DOHH2 (cell line): ENCODE data around the gene MSTO1.
"Not testable (repeated sequence)": the region's sequence is repeated elsewhere in the genome, so short reads cannot be mapped to it uniquely, and the experiment has no call there.

Experiments used
- CTCF ChIP-seq: fragments of 200-600 bp; sonication (generic); IDR thresholded peaks from one replicate; pipeline ENCODE4 v1.5.1; 2014; ENCODE audit warnings: antibody characterized with exemption, mild to moderate bottlenecking, low read depth, low read length; ENCODE audit not compliant: poor library complexity, severe bottlenecking
- EZH2phosphoT487 ChIP-seq: fragments of 200-600 bp; sonication (generic); IDR thresholded peaks from 2 replicates; pipeline ENCODE4 v1.6.1; 2017; ENCODE audit warnings: borderline replicate concordance, mild to moderate bottlenecking, antibody characterized with exemption, low read length, moderate library complexity, mixed read lengths

- TF ChIP-seq CTCF, EZH2phosphoT487: not testable (repeated sequence)
Measured at GRCh38 chr1:155583846-155584245, 26.2 kb upstream of the MSTO1 start.
